Activated CD4-positive, alpha-beta T cell treated with anti-CD3 and anti-CD28 coated beads, Interleukin-2, amount 10 ng/mL, durations not matched to agents 7 days and 5 days (primary cell): ENCODE data around the gene CHIC2. TPM values are rescaled to one million over a fixed set of nuclear protein-coding genes. Genes with fewer than 3 reads are reported as not detected.
A peak's percentile ranks its signal among the peaks of the same experiment; 100 is the strongest.

Source experiments
- CTCF ChIA-PET: fragments of 350-600 bp; sonication (Branson Sonifier 250); formaldehyde crosslinking; loops from one replicate; lab custom pipeline; 2021; ENCODE audit warnings: antibody characterized with exemption; lab: Charles Lee
- POLR2A ChIA-PET: fragments of 350-600 bp; sonication (Branson Sonifier 250); formaldehyde crosslinking; loops from one replicate; lab custom pipeline; 2021; ENCODE audit warnings: antibody characterized with exemption; lab: Charles Lee
- DNase-seq: peaks from one replicate; pipeline ENCODE4 v3.0.0-alpha.2; 2020
- H3K27ac Mint-ChIP-seq: one replicate; pipeline ENCODE4 v1.8.0; 2021; ENCODE audit warnings: mild to moderate bottlenecking, moderate library complexity, mixed read lengths
- H3K27me3 Mint-ChIP-seq: one replicate; pipeline ENCODE4 v1.8.0; 2021; ENCODE audit warnings: mixed read lengths
- H3K36me3 Mint-ChIP-seq: one replicate; pipeline ENCODE4 v1.8.0; 2021; ENCODE audit warnings: low read depth, mixed read lengths
- H3K4me1 Mint-ChIP-seq: one replicate; pipeline ENCODE4 v1.8.0; 2021; ENCODE audit warnings: mixed read lengths
- H3K4me3 Mint-ChIP-seq: one replicate; pipeline ENCODE4 v1.8.0; 2021; ENCODE audit warnings: mild to moderate bottlenecking, moderate library complexity, mixed read lengths
- H3K9me3 Mint-ChIP-seq: one replicate; pipeline ENCODE4 v1.8.0; 2021; ENCODE audit warnings: mixed read lengths
- total RNA-seq, 2 experiments: library from RNA; stranded (reverse); gene quantifications; one replicate each; pipeline ENCODE4 v1.2.3, GENCODE V29; 2021

The CHIC2 gene
- total RNA-seq, 2 experiments from 2014 or later = 18.2 to 18.9 TPM

DNA sequence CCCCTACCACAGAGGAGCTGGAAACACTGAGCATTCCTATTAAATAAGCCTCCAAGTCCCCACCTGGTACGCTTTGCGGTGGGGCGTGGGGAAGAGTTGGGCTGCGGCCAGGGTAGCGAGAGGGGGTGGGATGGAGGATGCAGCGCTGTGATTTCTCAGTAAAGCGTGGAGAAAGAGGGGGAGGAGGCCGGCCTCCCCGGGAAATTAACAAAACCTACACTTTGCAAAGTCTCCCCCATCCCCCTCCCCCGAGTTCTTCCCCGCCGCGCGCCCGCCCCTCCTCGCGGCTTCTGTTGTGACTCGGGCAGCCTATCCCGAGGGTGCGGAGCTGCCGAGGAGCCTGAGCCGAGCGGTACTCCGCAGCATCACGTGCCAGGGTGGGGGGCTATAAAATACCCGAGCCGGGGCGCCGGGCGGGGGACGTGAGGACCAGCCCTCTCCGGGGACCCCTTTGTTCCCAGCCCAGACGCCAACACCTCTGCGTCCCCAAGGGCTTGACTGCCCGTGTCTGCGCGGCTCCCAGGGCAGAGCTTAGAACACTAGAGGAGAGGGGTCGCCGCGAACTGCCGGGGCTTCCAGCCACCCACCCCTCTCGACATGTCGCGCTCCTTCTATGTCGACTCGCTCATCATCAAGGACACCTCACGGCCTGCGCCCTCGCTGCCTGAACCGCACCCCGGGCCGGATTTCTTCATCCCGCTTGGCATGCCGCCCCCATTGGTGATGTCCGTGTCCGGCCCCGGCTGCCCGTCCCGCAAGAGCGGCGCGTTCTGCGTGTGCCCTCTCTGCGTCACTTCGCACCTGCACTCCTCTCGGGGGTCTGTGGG, 35.6 kb upstream of the CHIC2 start, which contains the start of gene GSX2:
Gene GSX2, plus strand, starts transcription at position 416 of the 827 bp plus-strand sequence. Its CDS starts 182 bp downstream, at position 598.
- POLR2A ChIA-PET = no interaction called here
- Mint-ChIP-seq H3K4me3 (peak within 1 kb of the TSS; percentile 52), H3K27ac (no peak within 1 kb of the TSS), H3K36me3 (peaks cover 2% of the 10 kb centered on the region), H3K9me3 (no peaks in the 10 kb centered on the region), H3K27me3 (peaks cover 89% of the 10 kb centered on the region), H3K4me1 (peaks cover 34% of the 10 kb centered on the region)
- CTCF ChIA-PET = interaction anchor here (0.7 kb wide), 1 partner anchor 134 kb away, joined by 3 read pairs; no protein-coding TSS in a partner anchor
- no peak for DNase-seq

GRCh38 chr4:54099287-54099747, 34.9 kb upstream of the CHIC2 start:
- POLR2A ChIA-PET = no interaction called here
- Mint-ChIP-seq H3K27me3 (peaks cover 89% of the 10 kb centered on the region), H3K36me3 (peaks cover 2% of the 10 kb centered on the region), H3K4me3 (peak overlapping the region; percentile 35), H3K4me1 (peaks cover 29% of the 10 kb centered on the region), H3K9me3 (no peaks in the 10 kb centered on the region), H3K27ac (no peak overlapping the region)
- no peak for DNase-seq
- CTCF ChIA-PET = interaction anchor here (0.7 kb wide), 1 partner anchor 135 kb away, joined by 3 read pairs; no protein-coding TSS in a partner anchor

DNA sequence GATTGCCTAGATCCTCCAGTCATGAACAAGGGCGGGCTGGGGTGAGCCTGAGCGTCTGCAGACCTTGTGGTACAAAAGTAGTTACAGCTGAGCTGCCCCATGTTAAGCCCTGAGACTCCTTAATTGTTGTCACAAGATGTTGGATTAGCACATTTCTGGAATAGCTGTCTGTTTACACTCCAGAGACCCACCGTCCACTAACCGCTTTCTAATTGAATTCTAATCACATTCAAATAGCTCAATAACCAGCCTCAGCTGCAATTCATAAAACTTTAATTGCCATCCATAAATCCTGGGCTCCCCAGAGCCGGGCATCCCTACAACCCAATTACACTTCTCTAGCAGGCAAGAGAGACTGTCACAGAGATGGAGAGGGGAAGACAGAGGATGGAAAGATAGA, 34.0 kb upstream of the CHIC2 start:
- DNase-seq = no peak
- ChIA-PET CTCF (no interaction called here), POLR2A (no interaction called here)
- H3K4me3 Mint-ChIP-seq = no peak overlapping the region
- peaks cover 2% of the 10 kb centered on the region for H3K36me3 Mint-ChIP-seq
- peaks cover 37% of the 10 kb centered on the region for H3K4me1 Mint-ChIP-seq
- H3K27me3 Mint-ChIP-seq = peaks cover 89% of the 10 kb centered on the region
- H3K27ac Mint-ChIP-seq = no peak overlapping the region
- no peaks in the 10 kb centered on the region for H3K9me3 Mint-ChIP-seq

DNA sequence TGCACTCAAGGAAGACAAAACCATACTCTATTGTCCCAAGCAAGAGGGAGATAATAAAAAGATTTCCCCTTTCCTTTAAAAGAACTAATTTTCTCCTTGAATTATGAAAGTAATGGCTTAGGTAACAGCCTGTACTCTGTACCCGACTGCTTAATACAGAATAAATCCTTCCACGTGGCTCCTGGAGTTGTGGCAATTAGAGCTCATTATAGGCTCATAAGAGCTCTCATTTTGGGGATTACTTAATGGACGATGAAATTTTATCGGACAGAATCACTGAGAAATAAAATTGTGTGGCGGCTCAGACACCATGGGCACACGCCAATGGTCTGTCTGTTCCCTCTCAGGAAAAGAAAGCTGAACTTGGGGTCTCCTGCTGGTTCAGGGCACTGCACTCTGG, 32.7 kb upstream of the CHIC2 start:
- peaks cover 43% of the 10 kb centered on the region for H3K4me1 Mint-ChIP-seq
- POLR2A ChIA-PET = no interaction called here
- DNase-seq = no peak
- H3K27ac Mint-ChIP-seq = no peak overlapping the region
- peaks cover 6% of the 10 kb centered on the region for H3K36me3 Mint-ChIP-seq
- peaks cover 89% of the 10 kb centered on the region for H3K27me3 Mint-ChIP-seq
- H3K9me3 Mint-ChIP-seq = no peaks in the 10 kb centered on the region
- no peak overlapping the region for H3K4me3 Mint-ChIP-seq
- CTCF ChIA-PET = interaction anchor here (0.7 to 1.1 kb wide), 2 partner anchors 136 to 173 kb away, joined by 3 read pairs; no protein-coding TSS in a partner anchor

DNA sequence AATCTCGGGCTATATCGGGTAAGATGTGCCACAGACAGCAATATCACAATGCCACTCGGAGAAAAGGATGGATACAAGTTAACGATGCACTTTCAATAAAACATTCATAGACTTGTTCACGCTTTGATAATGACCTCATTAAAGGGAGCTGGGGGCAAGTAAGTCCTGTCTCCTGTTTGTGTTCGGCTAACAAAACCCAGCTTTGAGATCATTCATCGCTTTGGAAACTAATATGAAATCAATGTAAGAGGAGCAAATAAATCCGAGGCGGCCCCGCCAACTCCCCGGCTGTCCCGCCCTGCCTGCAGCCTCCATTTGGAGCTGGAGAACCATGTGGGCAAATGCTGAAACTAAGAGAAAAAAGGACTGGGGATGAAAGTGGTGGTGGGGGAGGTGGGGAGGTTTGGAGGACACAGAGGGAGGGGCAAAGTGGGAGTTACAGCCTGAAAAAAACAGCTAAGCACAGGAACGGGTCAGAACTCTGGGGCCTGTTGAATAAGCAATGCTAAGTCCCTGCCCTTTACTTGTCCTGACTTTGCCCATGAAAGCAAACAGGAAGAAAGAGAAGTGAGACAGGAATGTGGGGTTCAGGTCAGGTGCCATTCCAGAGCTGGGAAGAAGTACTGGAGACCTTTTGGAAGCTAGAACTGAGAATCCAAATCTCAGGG, 32.0 kb upstream of the CHIC2 start:
- H3K27ac Mint-ChIP-seq = no peak overlapping the region

DNA sequence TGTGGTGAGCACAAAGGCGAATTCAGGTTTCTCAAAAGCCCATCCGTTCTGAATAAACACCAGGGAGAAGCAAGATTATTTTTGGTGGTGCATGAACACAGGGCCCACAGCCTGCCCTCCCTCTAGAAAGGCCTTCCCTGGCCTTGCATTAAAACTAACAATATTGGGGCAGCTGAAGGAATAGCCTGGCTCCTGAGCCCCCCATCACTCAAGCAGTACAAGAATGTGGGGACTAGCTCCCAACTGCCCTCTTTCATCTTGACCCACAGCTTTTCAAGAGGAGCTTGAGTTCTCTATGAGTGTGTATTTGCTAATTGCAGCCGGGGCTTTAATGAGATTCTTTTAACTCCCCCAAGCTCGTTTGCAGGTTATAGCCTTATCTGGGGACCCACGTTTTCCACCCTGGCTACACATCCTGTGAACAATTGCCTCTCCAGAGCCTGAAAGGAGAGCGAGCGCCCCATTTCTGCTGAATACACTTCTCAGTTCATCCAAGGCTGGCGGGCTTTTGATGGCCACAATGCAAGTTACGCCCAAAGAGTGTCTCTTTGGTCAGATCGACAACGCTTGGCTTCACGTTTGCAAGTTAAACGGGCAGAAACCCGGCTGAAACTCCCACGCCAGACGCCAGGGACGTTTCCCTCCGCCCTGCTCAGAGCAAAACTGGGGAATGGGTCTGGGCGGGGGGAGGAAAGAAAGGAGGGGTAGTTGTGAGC, 30.9 kb upstream of the CHIC2 start:
- Mint-ChIP-seq H3K36me3 (peaks cover 6% of the 10 kb centered on the region), H3K9me3 (no peaks in the 10 kb centered on the region), H3K27me3 (peaks cover 83% of the 10 kb centered on the region), H3K27ac (no peak overlapping the region), H3K4me3 (no peak overlapping the region), H3K4me1 (peaks cover 45% of the 10 kb centered on the region)
- ChIA-PET POLR2A (no interaction called here), CTCF (interaction anchor here (0.6 to 1.6 kb wide), 2 partner anchors 165 to 1284 kb away, joined by 3 read pairs; no protein-coding TSS in a partner anchor)
- DNase-seq = no peak

More for the DNA sequence above, 32.0 kb upstream of the CHIC2 start:
- Mint-ChIP-seq H3K4me3 (no peak overlapping the region), H3K4me1 (peaks cover 45% of the 10 kb centered on the region), H3K27me3 (peaks cover 89% of the 10 kb centered on the region), H3K9me3 (no peaks in the 10 kb centered on the region), H3K36me3 (peaks cover 6% of the 10 kb centered on the region)
- ChIA-PET POLR2A (no interaction called here), CTCF (interaction anchor here (0.7 to 1.6 kb wide), 3 partner anchors 136 to 172 kb away, joined by 3 read pairs; no protein-coding TSS in a partner anchor)
- no peak for DNase-seq

DNA sequence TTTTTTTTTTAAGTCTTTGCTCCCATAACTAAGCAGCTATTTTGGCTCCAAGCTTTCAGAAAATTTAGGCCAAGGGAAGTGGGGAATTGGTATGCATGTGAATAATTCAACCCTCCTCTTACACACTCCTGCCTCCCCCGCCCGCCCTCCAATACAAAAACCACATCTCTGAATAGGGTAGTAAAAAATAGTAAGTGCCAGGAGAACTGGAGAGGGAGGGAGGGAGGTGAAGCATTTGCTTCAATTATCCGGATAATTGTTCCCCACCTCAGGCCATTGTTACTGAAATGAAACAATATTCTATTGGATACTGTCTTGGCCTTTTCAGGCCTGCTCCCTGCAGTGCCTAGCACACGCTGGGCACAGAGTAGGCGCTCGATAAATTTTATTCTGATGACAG, 30.0 kb upstream of the CHIC2 start:
- Mint-ChIP-seq H3K27ac (no peak overlapping the region), H3K9me3 (no peaks in the 10 kb centered on the region), H3K4me1 (peaks cover 40% of the 10 kb centered on the region), H3K4me3 (no peak overlapping the region), H3K36me3 (peaks cover 6% of the 10 kb centered on the region), H3K27me3 (peaks cover 81% of the 10 kb centered on the region)
- ChIA-PET CTCF (interaction anchor here (1.1 to 1.4 kb wide), 2 partner anchors 9 to 16 kb away, joined by 3 to 4 read pairs; no protein-coding TSS in a partner anchor), POLR2A (no interaction called here)
- no peak for DNase-seq

DNA sequence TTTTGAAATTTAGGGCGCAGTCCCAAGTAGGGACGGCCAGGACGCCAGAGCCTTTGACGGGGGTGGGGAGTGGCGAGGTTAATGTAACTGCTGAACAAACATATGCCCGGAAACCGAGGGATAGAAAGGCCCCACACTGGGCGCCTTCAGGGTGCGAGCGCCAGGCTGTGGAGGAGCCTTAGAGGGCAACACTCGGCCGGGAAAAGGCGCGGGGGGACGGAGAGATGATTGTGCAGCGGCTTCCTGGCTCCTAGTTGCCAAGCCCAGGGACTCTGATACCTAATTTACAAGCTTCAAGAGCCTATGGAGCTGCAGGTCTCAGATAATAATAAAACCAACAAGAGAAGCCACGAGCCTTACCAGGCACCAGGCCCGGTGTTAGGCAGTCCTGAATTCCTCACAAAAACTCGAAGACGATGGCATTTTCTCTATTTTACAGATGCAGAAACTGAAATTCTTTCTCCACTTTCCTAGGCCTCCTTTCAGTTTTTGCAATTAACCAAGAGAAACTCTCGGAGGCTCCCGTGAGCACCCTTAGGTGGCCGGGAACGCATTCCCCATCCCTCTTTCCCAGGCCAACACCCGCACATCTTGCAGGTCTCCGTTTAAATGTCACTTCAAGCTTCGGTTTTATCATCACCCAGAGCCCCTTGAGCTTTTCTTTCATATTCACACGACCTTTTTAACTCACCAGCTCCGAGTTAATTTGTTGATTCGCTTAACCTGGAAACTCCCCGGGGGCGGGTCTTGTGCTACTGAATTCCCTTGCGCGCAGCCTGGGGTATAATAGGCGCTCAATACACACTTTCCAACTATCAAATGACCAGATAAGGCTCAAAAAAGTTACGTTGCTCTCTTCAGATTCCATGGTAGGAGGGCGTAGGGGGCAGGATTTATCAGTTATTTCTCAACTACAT, 29.2 kb upstream of the CHIC2 start:
- peaks cover 32% of the 10 kb centered on the region for H3K4me1 Mint-ChIP-seq
- H3K9me3 Mint-ChIP-seq = no peaks in the 10 kb centered on the region
- H3K36me3 Mint-ChIP-seq = peaks cover 6% of the 10 kb centered on the region
- DNase-seq = no peak
- POLR2A ChIA-PET = no interaction called here
- peak overlapping the region; percentile 12 for H3K4me3 Mint-ChIP-seq
- CTCF ChIA-PET = interaction anchor here (1.1 to 1.5 kb wide), 4 partner anchors 8 to 140 kb away, joined by 3 to 4 read pairs (median 4); no protein-coding TSS in a partner anchor
- H3K27me3 Mint-ChIP-seq = peaks cover 76% of the 10 kb centered on the region
- no peak overlapping the region for H3K27ac Mint-ChIP-seq

DNA sequence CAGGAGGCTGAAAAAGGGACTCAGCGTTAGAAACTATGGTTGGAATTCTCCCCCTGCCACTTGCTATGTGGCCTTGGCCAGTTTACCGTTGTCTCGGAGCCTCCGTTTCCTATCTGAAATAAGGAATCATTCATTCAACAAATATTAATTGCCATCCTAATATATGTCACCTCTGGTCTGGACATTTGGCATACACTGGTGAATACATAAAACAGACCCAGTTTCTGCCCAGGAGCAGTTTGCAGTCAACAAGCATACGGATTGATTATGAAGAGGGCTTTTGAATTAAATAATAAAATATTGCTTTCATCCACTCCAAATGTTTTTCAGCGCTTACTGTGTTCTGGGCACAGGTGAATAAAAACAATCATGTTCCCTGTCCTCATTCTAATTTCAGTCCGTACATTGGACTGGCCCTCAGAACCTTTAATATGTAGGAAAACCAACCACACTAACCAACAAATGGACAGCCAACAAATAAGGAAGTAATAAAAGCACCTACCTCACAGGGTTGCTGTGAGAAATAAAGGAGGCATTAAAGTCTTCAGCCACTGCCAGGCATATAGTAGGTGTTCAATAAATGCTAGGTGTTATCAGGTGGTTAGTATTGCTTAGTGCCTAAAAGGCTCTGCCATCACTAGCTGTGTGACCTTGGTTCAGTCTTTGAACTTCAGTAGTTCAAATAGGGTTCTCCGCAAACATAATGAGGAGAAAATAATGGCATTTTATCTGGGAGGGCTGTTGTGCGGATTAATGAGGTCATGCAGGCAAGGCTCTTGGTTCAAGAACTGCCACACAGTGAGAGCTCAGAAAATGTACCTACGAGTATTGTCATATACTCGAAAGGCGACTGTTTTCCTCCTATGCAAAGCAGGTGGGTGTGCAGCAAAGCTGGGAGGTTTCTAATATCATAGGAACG, 28.3 kb upstream of the CHIC2 start:
- DNase-seq = no peak
- ChIA-PET POLR2A (no interaction called here), CTCF (interaction anchor here (1.1 to 1.5 kb wide), 2 partner anchors 140 to 141 kb away, joined by 3 to 4 read pairs; no protein-coding TSS in a partner anchor)
- Mint-ChIP-seq H3K4me3 (peak overlapping the region; percentile 81), H3K4me1 (peaks cover 28% of the 10 kb centered on the region), H3K27ac (no peak overlapping the region), H3K36me3 (peaks cover 6% of the 10 kb centered on the region), H3K9me3 (no peaks in the 10 kb centered on the region), H3K27me3 (peaks cover 74% of the 10 kb centered on the region)

DNA sequence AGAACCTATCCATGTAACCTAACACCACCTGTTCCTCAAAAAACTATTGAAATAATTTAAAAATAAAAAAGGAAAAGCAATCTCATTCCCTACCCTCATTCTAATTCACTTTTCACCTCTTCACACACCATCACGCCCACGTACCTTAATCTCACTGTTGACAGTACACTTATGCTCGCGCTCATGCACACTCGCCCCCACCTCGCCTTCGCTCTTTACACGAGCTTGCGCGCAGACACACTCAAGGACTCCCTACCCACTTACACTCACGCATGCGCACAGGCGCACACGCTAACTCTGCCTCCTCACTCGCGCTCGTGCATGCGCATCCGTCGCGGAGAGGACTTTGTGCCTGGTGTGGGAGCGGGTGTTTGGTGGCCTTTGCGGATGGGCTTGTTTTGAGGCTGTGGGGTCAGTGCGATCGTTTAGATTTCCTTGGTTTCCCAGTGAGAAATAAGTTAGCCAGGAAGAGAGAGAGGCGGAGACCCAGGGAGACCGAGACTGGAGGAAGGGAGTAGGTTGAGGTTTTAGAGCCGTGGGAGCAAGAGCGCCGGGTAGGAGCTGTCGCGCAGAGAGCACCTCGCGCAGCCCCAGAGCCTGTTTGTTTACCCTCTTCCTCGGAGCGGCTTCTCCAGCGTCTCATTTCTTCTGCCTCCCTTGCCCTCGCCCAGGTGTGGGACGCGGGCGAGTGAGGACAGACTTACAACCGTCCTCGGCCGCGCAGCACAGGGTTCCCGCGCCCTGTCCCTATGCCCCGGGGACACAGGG, 27.4 kb upstream of the CHIC2 start:
- Mint-ChIP-seq H3K36me3 (peaks cover 6% of the 10 kb centered on the region), H3K9me3 (no peaks in the 10 kb centered on the region), H3K27me3 (peaks cover 69% of the 10 kb centered on the region), H3K27ac (no peak overlapping the region), H3K4me3 (peak overlapping the region; percentile 81), H3K4me1 (peaks cover 28% of the 10 kb centered on the region)
- DNase-seq = peak; percentile 83
- ChIA-PET POLR2A (no interaction called here), CTCF (interaction anchor here (1.0 kb wide), 1 partner anchor 32 kb away, joined by 4 read pairs; no protein-coding TSS in a partner anchor)
